Stimulated activated naive CD8-positive, alpha-beta T cell treated with anti-CD3 and anti-CD28 coated beads, Interleukin-15, amount 100 ng/mL, for 72 hours (primary cell): ENCODE data around the gene TNFAIP8.

Experiments
- ATAC-seq: fragments of 150-1000 bp; cut with Tn5 transposase; 2 replicates; pipeline ENCODE4 v1.10.0; 2021; ENCODE audit warnings: mild to moderate bottlenecking, moderate library complexity
- DNase-seq, 2 donors: peaks; one replicate each; pipeline ENCODE4 v3.0.0; 2021 to 2022
- H3K27ac Mint-ChIP-seq, 2 donors: one replicate each; pipeline ENCODE4 v1.8.0; 2022; ENCODE audit warnings: mild to moderate bottlenecking in 2 of 2, mixed read lengths in 2 of 2, moderate library complexity in 2 of 2
- H3K27me3 Mint-ChIP-seq: one replicate; pipeline ENCODE4 v1.8.0; 2022; ENCODE audit warnings: mixed read lengths
- H3K4me1 Mint-ChIP-seq: one replicate; pipeline ENCODE4 v1.8.0; 2022; ENCODE audit warnings: mild to moderate bottlenecking, mixed read lengths
- H3K4me3 Mint-ChIP-seq, 2 donors: one replicate each; pipeline ENCODE4 v1.8.0; 2022; ENCODE audit warnings: mild to moderate bottlenecking in 2 of 2, mixed read lengths in 2 of 2, moderate library complexity in 1 of 2
- H3K9me3 Mint-ChIP-seq, 2 donors: one replicate each; pipeline ENCODE4 v1.8.0; 2022; ENCODE audit warnings: mixed read lengths in 2 of 2

TNFAIP8 gene

DNA sequence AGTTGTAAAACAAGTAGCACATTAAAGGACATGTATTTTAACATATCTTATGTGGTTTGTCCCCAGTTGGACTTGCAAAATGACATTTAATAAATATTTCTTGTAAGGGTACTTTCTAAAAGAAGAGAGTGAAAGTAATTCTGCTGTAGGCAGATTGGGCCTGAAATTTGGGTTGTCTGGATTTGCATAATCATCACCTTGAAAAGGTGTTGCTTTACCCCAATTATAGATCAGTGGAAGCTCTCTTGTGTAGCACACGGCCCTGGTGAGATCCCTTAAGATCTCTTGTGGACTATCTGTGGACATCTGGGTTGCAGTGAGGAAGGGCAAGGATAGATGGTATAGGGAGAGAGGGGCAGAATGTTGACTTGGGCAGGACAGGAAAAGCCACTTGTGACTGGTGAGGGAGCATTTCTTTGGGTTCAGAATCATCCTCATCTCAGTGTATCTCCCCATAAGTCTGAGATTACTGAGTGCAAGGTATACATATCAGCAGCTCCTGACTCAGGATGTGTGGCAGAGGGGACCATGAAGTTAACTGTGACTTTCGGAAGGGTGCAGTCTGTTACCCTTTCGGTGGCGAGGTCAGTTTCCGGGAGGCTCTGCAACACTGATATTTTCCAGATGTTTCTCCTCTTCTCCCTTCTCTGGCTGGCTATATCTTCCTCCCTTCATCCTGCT lies 2.0 kb upstream of the TNFAIP8 start:
- peak overlapping the region; percentile 63 to 67 for H3K4me3 Mint-ChIP-seq
- ATAC-seq: peak; percentile 68
- H3K4me1 Mint-ChIP-seq: peaks cover 64% of the 10 kb centered on the region
- H3K27ac Mint-ChIP-seq: peak overlapping the region; percentile 88 to 92
- H3K27me3 Mint-ChIP-seq: no peaks in the 10 kb centered on the region
- DNase-seq: no peak
- H3K9me3 Mint-ChIP-seq: no peaks in the 10 kb centered on the region

GRCh38 chr5:119354537-119355243 lies 1.1 kb upstream of the TNFAIP8 start:
- Mint-ChIP-seq H3K27me3 (no peaks in the 10 kb centered on the region), H3K4me3 (peak overlapping the region; percentile 94 to 99), H3K9me3 (no peaks in the 10 kb centered on the region), H3K27ac (peak overlapping the region in 1 of 2 donors; percentile 80), H3K4me1 (peaks cover 64% of the 10 kb centered on the region)
- ATAC-seq (peak; percentile 1), DNase-seq (no peak)

DNA sequence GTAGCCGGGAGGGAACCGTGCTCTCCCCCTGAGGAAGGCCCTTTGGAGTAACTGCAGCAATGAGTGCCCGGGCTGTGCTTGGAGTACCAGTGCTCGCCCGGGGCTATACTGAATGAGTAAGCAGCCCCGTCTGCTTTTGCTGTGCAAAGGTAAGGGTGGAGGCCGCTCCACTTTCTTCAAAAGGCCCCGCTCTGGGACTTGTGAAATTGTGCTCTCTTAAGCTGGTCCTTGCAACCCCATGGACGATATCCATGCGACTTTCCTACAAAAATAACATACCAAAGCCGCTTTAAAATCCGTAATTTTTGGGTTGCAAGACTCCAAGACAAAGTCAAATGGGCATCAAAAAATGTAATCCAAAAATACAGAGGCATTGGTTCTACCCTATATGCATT lies 578 bp upstream of the TNFAIP8 start:
- peak; percentile 77 for ATAC-seq
- no peak for DNase-seq
- H3K4me3 Mint-ChIP-seq: peak overlapping the region; percentile 94 to 99

GRCh38 chr5:119356612-119357188 lies 881 bp downstream of the TNFAIP8 start:
- Mint-ChIP-seq H3K4me1 (peaks cover 66% of the 10 kb centered on the region), H3K27me3 (no peaks in the 10 kb centered on the region), H3K9me3 (no peaks in the 10 kb centered on the region), H3K27ac (peak overlapping the region; percentile 97 to 98), H3K4me3 (peak overlapping the region; percentile 94 to 99)
- ATAC-seq (no peak), DNase-seq (no peak)

More for the DNA sequence above, 578 bp upstream of the TNFAIP8 start:
- H3K4me1 Mint-ChIP-seq: peaks cover 64% of the 10 kb centered on the region
- no peaks in the 10 kb centered on the region for H3K27me3 Mint-ChIP-seq
- peak overlapping the region in 1 of 2 donors; percentile 80 for H3K27ac Mint-ChIP-seq
- no peaks in the 10 kb centered on the region for H3K9me3 Mint-ChIP-seq

DNA sequence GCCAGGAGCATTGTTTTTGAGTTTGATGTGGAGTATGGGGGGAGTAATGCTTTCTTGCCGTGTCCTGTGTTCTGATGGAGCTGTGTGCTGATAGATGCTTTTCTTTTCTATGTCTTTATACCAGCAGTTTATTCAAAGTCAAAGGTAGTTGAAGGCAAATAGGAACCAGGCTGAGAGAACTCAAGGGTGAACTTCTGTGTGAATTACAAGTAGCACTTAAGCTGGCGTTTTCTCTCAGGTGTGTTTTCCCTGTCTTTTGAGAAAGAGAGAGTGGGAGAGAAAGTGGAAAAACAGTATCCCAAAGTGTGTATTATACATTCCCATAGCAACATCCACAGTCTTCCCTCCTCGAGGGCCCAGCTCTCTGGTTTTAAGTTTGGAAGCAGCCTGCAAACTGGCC lies 1.5 kb downstream of the TNFAIP8 start:
- Mint-ChIP-seq H3K4me3 (peak overlapping the region; percentile 94 to 99), H3K4me1 (peaks cover 66% of the 10 kb centered on the region), H3K9me3 (no peaks in the 10 kb centered on the region), H3K27me3 (no peaks in the 10 kb centered on the region), H3K27ac (peak overlapping the region; percentile 97 to 98)
- DNase-seq (no peak), ATAC-seq (no peak)

DNA sequence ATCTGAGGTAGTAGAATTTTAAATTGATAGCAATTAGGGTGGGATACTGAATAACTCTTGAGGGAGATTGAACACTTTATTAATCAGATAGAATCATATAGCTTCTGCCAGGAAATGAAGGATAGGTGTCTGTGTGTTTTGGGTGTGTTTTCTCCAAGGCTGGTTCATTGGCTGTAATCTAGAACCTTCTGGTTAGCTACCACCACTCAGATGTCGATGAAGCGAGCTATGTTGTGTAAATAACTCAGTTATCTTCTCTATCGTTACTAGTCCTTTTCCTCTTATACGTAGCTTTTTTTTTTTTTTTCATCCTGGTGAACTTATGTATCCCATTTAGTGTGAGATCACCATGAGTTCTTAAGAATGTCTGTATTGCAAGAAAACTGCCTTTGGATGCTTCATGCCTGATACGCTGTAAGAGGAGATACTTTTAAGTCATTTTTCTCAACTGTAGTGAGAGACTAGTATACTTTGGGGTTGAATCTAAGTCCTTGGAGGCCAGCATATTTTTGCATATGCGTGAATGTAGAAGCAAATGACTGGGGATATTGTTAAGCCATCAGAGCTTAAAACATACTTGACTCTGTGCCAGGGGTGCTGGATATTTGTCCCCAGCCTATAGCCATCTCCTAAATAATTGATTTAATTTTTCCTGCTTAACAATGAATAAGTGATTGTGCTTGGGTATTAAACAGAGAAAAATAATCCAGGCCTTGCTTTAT lies 2.1 kb downstream of the TNFAIP8 start:
- Mint-ChIP-seq H3K9me3 (no peaks in the 10 kb centered on the region), H3K4me1 (peaks cover 66% of the 10 kb centered on the region), H3K27me3 (no peaks in the 10 kb centered on the region), H3K27ac (peak overlapping the region; percentile 37 to 97), H3K4me3 (peak overlapping the region; percentile 94 to 99)
- ATAC-seq: no peak
- no peak for DNase-seq

- Mint-ChIP-seq H3K4me1 (peaks cover 66% of the 10 kb centered on the region), H3K9me3 (no peaks in the 10 kb centered on the region), H3K4me3 (peak overlapping the region; percentile 94 to 99), H3K27ac (peak overlapping the region in 1 of 2 donors; percentile 89), H3K27me3 (no peaks in the 10 kb centered on the region)
- DNase-seq (no peak), ATAC-seq (no peak)
Observed at GRCh38 chr5:119358530-119358900, 2.7 kb downstream of the TNFAIP8 start.

DNA sequence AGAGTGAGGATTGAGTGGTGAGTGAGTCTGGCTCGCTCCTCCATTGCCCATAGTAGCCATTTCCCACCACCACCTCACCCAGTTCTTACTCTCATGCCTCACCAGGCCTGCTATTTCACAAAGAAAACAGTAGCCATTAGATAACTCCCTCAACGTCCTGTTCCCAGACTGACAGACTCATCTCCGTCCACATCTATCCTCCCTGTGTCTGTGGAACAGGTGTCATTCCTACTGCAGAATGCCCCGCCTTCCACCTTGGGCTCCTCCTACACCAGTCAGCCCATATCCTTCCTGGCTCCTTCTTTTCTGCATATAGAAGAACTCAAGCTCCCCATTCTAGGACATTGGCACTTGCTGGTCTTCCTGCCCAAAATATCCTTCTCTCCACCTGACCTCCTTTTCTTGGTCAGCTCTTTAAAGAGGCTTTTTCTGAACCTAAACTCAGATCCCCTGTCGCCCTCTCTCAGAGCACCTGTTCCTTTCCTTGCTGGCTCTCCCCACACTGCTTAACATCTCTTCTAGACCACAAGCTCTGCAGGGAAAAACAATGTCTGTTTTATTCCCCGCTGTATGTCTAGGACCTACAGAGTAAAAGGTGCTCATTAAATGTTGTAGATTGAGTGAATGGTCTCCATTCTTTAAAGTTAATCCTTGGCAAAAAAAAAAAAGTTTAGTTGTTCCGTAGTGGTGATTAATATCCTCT lies 3.2 kb downstream of the TNFAIP8 start:
- ATAC-seq (no peak), DNase-seq (no peak)
- Mint-ChIP-seq H3K4me3 (peak overlapping the region; percentile 94 to 99), H3K27ac (peak overlapping the region in 1 of 2 donors; percentile 89), H3K4me1 (peaks cover 66% of the 10 kb centered on the region), H3K27me3 (no peaks in the 10 kb centered on the region), H3K9me3 (no peaks in the 10 kb centered on the region)

DNA sequence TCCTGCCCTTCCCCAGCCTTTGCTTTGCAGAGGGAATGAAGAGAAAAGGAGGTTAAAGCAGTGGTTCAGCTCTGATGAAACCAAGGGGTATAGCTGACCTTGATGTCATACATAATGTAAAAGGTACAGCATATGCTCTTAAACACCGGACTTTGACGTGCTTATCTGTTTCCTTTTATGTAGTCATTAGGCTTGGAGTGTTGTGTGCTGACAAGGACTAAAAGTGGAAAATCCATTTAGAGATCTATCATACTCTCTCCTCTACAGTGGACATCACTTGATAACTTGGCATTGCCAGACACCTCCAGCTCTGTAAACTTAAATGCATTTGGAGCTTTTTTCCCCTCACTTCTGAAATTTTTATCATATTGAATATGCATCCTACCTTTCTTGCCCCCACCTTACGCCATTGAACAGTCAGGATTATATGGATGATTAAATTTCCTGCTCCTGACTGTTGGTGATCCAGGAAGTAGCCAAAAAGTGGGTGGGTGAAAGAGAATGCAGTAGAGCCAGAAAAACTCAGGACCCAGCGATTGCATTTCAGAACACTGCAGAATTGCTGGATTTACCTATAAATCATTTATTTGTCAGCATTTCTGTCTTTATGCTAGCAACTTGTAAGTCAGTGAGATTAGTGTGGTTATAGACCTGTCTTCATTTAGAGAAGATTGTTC lies 4.1 kb downstream of the TNFAIP8 start:
- H3K4me1 Mint-ChIP-seq: peaks cover 69% of the 10 kb centered on the region
- H3K27ac Mint-ChIP-seq: peak overlapping the region; percentile 69 to 92
- H3K27me3 Mint-ChIP-seq: no peaks in the 10 kb centered on the region
- no peak for DNase-seq
- H3K9me3 Mint-ChIP-seq: peaks cover 0 to under 1% of the 10 kb centered on the region in 2 donors
- H3K4me3 Mint-ChIP-seq: peak overlapping the region; percentile 94 to 99
- no peak for ATAC-seq

DNA sequence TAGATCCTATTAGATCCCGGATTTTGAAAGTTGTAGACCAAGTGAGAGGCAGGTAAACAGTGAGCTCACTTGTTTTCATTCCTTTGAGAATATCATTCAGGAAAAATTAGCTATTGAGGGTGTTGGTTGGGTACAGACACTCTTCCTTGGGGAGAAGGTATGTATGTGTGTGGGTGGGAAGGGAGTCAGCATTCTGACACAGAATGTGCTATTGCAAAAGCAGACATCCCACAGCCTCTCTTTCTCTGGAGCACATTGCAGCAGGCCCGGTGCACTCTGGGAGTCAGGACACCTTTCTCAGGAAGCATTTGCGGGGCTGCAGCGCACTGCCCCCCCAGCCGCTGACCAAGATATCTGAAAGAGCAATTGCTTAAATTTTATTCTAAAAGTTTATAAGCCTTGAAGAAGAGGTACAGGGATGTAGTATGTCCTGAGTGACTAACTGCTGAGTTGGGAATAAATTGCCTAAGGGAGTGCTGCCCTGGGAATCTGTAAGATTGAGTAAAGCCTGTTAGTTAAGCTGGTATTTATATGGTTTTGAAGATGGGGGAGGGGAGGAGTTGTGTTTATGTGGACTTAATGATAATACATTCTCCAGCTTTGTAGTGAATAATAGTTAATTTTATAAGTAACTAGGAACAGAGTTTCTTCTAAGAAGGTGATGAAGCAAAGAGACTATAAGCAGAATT lies 5.2 kb downstream of the TNFAIP8 start:
- no peak for DNase-seq
- Mint-ChIP-seq H3K27ac (peak overlapping the region; percentile 69 to 74), H3K9me3 (peaks cover 0 to 4% of the 10 kb centered on the region in 2 donors)

GRCh38 chr5:119361594-119362125 lies 5.8 kb downstream of the TNFAIP8 start:
- H3K4me3 Mint-ChIP-seq: peak overlapping the region; percentile 94 to 99
- DNase-seq (no peak), ATAC-seq (no peak)
- no peaks in the 10 kb centered on the region for H3K27me3 Mint-ChIP-seq
- peak overlapping the region; percentile 73 to 74 for H3K27ac Mint-ChIP-seq
- peaks cover 87% of the 10 kb centered on the region for H3K4me1 Mint-ChIP-seq
- peaks cover 0 to 4% of the 10 kb centered on the region in 2 donors for H3K9me3 Mint-ChIP-seq

More for the DNA sequence above, 5.2 kb downstream of the TNFAIP8 start:
- ATAC-seq: no peak
- Mint-ChIP-seq H3K4me1 (peaks cover 81% of the 10 kb centered on the region), H3K27me3 (no peaks in the 10 kb centered on the region), H3K4me3 (peak overlapping the region; percentile 94 to 99)

DNA sequence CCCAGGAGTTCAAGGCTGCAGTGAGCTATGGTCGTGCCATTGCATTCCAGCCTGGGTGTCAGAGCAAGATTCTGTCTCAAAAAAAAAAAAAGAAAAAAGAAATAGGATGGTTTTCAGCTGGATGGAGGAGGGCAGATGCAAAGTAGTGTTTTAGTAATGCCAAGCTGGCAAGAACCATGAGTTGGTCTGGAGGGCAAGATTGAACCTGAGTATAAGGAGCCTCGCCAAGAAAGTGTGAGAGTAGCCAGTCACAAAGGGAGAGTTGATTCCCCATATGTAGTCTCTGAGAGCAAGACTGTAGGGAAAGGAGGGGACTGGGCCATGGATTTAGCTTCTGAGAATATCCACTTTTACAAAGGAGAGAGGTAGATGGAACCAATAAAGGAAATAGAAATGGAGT lies 6.9 kb downstream of the TNFAIP8 start:
- Mint-ChIP-seq H3K9me3 (peaks cover 0 to 4% of the 10 kb centered on the region in 2 donors), H3K27ac (peak overlapping the region; percentile 4 to 89), H3K4me1 (peaks cover 97% of the 10 kb centered on the region), H3K4me3 (peak overlapping the region; percentile 94 to 99), H3K27me3 (no peaks in the 10 kb centered on the region)
- no peak for DNase-seq
- no peak for ATAC-seq

GRCh38 chr5:119363271-119363670 lies 7.5 kb downstream of the TNFAIP8 start:
- peak overlapping the region; percentile 4 to 86 for H3K27ac Mint-ChIP-seq
- no peaks in the 10 kb centered on the region for H3K27me3 Mint-ChIP-seq
- H3K9me3 Mint-ChIP-seq: peaks cover 0 to 4% of the 10 kb centered on the region in 2 donors
- peaks cover 98% of the 10 kb centered on the region for H3K4me1 Mint-ChIP-seq
- peak overlapping the region; percentile 94 to 99 for H3K4me3 Mint-ChIP-seq
- no peak for ATAC-seq
- DNase-seq: no peak

GRCh38 chr5:119363936-119364335 lies 8.1 kb downstream of the TNFAIP8 start:
- Mint-ChIP-seq H3K27ac (peak overlapping the region; percentile 36 to 72), H3K4me3 (peak overlapping the region; percentile 16 to 99), H3K9me3 (peaks cover 0 to 4% of the 10 kb centered on the region in 2 donors), H3K27me3 (no peaks in the 10 kb centered on the region), H3K4me1 (peaks cover 98% of the 10 kb centered on the region)
- ATAC-seq (no peak), DNase-seq (no peak)
